Measurements from ENCODE around the gene SHB. TPM values are rescaled to one million over a fixed set of nuclear protein-coding genes. Genes with fewer than 3 reads are reported as not detected.

Gene SHB
- total RNA-seq, 4 donors from 2014 or later = 27.6 to 42.6 (median 34.5) TPM

- WGBS, 2 donors = 83 to 84% methylated on average over 11 of the region's 11 CpGs
- H3K4me3 ChIP-seq (ENCODE audit: low read depth, poor library complexity, severe bottlenecking) = no peak overlapping the region
- TF ChIP-seq, protein P1, sequence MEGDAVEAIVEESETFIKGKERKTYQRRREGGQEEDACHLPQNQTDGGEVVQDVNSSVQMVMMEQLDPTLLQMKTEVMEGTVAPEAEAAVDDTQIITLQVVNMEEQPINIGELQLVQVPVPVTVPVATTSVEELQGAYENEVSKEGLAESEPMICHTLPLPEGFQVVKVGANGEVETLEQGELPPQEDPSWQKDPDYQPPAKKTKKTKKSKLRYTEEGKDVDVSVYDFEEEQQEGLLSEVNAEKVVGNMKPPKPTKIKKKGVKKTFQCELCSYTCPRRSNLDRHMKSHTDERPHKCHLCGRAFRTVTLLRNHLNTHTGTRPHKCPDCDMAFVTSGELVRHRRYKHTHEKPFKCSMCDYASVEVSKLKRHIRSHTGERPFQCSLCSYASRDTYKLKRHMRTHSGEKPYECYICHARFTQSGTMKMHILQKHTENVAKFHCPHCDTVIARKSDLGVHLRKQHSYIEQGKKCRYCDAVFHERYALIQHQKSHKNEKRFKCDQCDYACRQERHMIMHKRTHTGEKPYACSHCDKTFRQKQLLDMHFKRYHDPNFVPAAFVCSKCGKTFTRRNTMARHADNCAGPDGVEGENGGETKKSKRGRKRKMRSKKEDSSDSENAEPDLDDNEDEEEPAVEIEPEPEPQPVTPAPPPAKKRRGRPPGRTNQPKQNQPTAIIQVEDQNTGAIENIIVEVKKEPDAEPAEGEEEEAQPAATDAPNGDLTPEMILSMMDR (IDR thresholded peaks at IDR 0.05) = no peak
- no peak for TF ChIP-seq POLR2A (IDR thresholded peaks at IDR 0.05)
- DNase-seq (ENCODE audit: low spot score in 2 of 2) = no peak
- intact Hi-C loops (cut with DNase I; ENCODE audit: low total_unique reads) = no loop called here
Measured at GRCh38 chr9:37970301-37971107, 98.5 kb downstream of the SHB start.

- intact Hi-C loops (cut with DNase I; ENCODE audit: low total_unique reads) = no loop called here
- H3K4me3 ChIP-seq (ENCODE audit: low read depth, poor library complexity, severe bottlenecking) = no peak overlapping the region
- TF ChIP-seq, protein P1 (IDR thresholded peaks at IDR 0.05) = no peak
- TF ChIP-seq POLR2A (IDR thresholded peaks at IDR 0.05) = no peak
- DNase-seq (ENCODE audit: low spot score in 2 of 2) = no peak
- 95 to 97% methylated on average over 10 to 11 of the region's 11 CpGs for WGBS, 2 donors
Measured at GRCh38 chr9:37969558-37970300, 99.3 kb downstream of the SHB start.

DNA sequence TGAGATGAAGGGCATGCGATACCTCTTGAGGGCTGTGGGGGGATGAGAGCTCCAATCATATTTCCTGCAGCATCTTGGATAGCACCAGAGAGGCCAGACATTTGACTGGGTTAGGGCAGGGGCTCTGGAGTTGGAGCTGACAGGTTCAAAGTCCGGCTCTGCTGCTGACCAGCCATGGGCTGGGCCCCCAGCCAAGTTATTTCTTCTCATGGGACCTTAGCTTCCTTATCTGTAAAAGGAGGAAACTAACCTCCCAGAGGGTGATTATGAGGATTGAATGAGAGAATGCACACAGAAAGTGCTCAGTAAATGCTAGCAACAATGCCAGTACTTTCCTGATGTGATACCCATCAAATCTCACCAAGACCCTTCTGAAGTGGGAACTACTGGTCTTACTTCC lies 99.9 kb downstream of the SHB start:
- TF ChIP-seq, protein P1 (IDR thresholded peaks at IDR 0.05) = no peak
- TF ChIP-seq POLR2A (IDR thresholded peaks at IDR 0.05) = no peak
- H3K4me3 ChIP-seq (ENCODE audit: low read depth, poor library complexity, severe bottlenecking) = no peak overlapping the region
- no peak for DNase-seq (ENCODE audit: low spot score in 2 of 2)
- 63 to 71% methylated on average over 2 of the region's 2 CpGs for WGBS, 2 donors
- intact Hi-C loops (cut with DNase I; ENCODE audit: low total_unique reads) = no loop called here

DNA sequence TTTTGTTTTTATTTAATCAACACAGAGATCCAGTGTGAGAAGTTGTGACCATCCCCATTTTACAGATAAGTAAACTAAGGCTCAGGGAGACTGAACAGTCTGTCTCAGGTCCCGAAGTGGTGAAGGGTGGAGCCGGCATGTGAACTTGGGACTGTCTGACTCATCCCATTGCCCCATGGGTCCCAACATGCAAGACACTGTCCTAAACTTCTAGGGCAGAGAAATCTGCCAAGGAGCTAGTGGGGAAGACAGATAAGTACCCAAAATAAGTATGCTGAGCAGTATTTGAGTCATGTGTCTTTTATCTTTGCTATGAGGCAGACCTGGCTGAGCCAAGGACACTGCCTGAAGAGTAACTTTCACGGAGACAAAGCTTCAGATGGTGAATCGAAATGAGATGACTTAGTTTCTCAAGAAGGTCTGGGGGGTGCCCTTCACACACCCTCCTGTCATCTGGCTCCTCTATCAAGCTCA lies 100.8 kb downstream of the SHB start:
- TF ChIP-seq POLR2A (IDR thresholded peaks at IDR 0.05) = no peak
- TF ChIP-seq, protein P1 (IDR thresholded peaks at IDR 0.05) = no peak
- no peak overlapping the region for H3K4me3 ChIP-seq (ENCODE audit: low read depth, poor library complexity, severe bottlenecking)
- 41 to 46% methylated on average over 4 of the region's 4 CpGs for WGBS, 2 donors
- intact Hi-C loops (cut with DNase I; ENCODE audit: low total_unique reads) = no loop called here
- DNase-seq (ENCODE audit: low spot score in 2 of 2) = no peak

DNA sequence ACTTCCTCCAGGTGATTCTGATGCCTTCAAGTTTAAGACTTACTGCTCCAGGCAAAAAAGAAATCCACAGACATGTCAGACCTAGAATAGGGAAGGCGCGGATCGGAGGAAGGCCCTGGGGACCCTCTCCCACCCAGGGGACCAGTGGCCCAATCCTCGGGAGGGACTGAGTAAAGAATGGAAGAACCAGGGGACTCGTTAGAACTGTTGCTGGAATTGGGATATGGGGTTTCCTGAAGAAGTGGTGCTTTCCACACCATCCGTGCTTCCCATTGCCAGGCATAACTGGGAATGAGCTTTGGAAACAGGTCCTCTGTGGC lies 101.3 kb downstream of the SHB start:
- intact Hi-C loops (cut with DNase I; ENCODE audit: low total_unique reads) = no loop called here
- no peak for DNase-seq (ENCODE audit: low spot score in 2 of 2)
- 92 to 94% methylated on average over 6 of the region's 6 CpGs for WGBS, 2 donors
- TF ChIP-seq POLR2A (IDR thresholded peaks at IDR 0.05) = no peak
- TF ChIP-seq, protein P1 (IDR thresholded peaks at IDR 0.05) = no peak
- no peak overlapping the region for H3K4me3 ChIP-seq (ENCODE audit: low read depth, poor library complexity, severe bottlenecking)

Measured in lower leg skin (tissue), 4 donors.